ENCODE data around the gene PRDM11. TPM values are rescaled to one million over a fixed set of nuclear protein-coding genes. Genes with fewer than 3 reads are reported as not detected.

Gene PRDM11
- total and polyA plus RNA-seq, 2 donors from 2014 or later = 2.9 to 22.5 TPM

GRCh38 chr11:45171550-45171949 lies 25.1 kb downstream of the PRDM11 start:
- intact Hi-C loops (cut with DNase I) = no loop called here
- no peak for FAIRE-seq
- no peaks in the 10 kb centered on the region for H3K27me3 ChIP-seq (ENCODE audit: control insufficient read depth, insufficient read depth, low read length)
- no peak for TF ChIP-seq CTCF (IDR thresholded peaks at IDR 0.05; ENCODE audit: borderline replicate concordance, extremely low read depth, insufficient read depth)
- H3K9ac ChIP-seq (ENCODE audit: low read length in 3 of 3) = no peak overlapping the region
- H3K4me1 ChIP-seq (ENCODE audit: control insufficient read depth in 2 of 3, insufficient read depth in 2 of 3, low read depth in 1 of 3, low read length in 3 of 3) = peaks cover 0 to 11% (median 0%) of the 10 kb centered on the region in 3 donors
- no peak overlapping the region for H3K4me3 ChIP-seq (ENCODE audit: low read length in 3 of 3)
- no peaks in the 10 kb centered on the region for H3K9me3 ChIP-seq (ENCODE audit: control insufficient read depth in 2 of 3, insufficient read depth in 1 of 3, low read length in 3 of 3)
- no peak for DNase-seq
- no peak overlapping the region for H3K27ac ChIP-seq (ENCODE audit: low read depth in 2 of 2, low read length in 2 of 2)
- no peaks in the 10 kb centered on the region for H3K36me3 ChIP-seq (ENCODE audit: control insufficient read depth in 2 of 3, insufficient read depth in 3 of 3, low read length in 3 of 3)

GRCh38 chr11:45173064-45173463 lies 26.6 kb downstream of the PRDM11 start:
- peaks cover 0 to 11% (median 0%) of the 10 kb centered on the region in 3 donors for H3K4me1 ChIP-seq (ENCODE audit: control insufficient read depth in 2 of 3, insufficient read depth in 2 of 3, low read depth in 1 of 3, low read length in 3 of 3)
- no peak overlapping the region for H3K9ac ChIP-seq (ENCODE audit: low read length in 3 of 3)
- H3K27ac ChIP-seq (ENCODE audit: low read depth in 2 of 2, low read length in 2 of 2) = no peak overlapping the region
- no peaks in the 10 kb centered on the region for H3K9me3 ChIP-seq (ENCODE audit: control insufficient read depth in 2 of 3, insufficient read depth in 1 of 3, low read length in 3 of 3)
- DNase-seq (no peak), FAIRE-seq (no peak)
- no peak overlapping the region for H3K4me3 ChIP-seq (ENCODE audit: low read length in 3 of 3)
- H3K36me3 ChIP-seq (ENCODE audit: control insufficient read depth in 2 of 3, insufficient read depth in 3 of 3, low read length in 3 of 3) = no peaks in the 10 kb centered on the region
- intact Hi-C loops (cut with DNase I) = no loop called here
- TF ChIP-seq CTCF (IDR thresholded peaks at IDR 0.05; ENCODE audit: borderline replicate concordance, extremely low read depth, insufficient read depth) = no peak
- H3K27me3 ChIP-seq (ENCODE audit: control insufficient read depth, insufficient read depth, low read length) = no peaks in the 10 kb centered on the region

- no peak for TF ChIP-seq CTCF (IDR thresholded peaks at IDR 0.05; ENCODE audit: borderline replicate concordance, extremely low read depth, insufficient read depth)
- FAIRE-seq = no peak
- no peaks in the 10 kb centered on the region for H3K27me3 ChIP-seq (ENCODE audit: control insufficient read depth, insufficient read depth, low read length)
These were observed 27.9 kb downstream of the PRDM11 start for GRCh38 chr11:45174168-45174835.

More at GRCh38 chr11:45174168-45174835, 27.9 kb downstream of the PRDM11 start:
- Histone ChIP-seq H3K4me3 (ENCODE audit: low read length in 3 of 3) (no peak overlapping the region), H3K27ac (ENCODE audit: low read depth in 2 of 2, low read length in 2 of 2) (no peak overlapping the region), H3K9ac (ENCODE audit: low read length in 3 of 3) (no peak overlapping the region), H3K9me3 (ENCODE audit: control insufficient read depth in 2 of 3, insufficient read depth in 1 of 3, low read length in 3 of 3) (no peaks in the 10 kb centered on the region), H3K36me3 (ENCODE audit: control insufficient read depth in 2 of 3, insufficient read depth in 3 of 3, low read length in 3 of 3) (no peaks in the 10 kb centered on the region), H3K4me1 (ENCODE audit: control insufficient read depth in 2 of 3, insufficient read depth in 2 of 3, low read depth in 1 of 3, low read length in 3 of 3) (peaks cover 0 to 11% (median 0%) of the 10 kb centered on the region in 3 donors)
- intact Hi-C loops (cut with DNase I) = no loop called here
- DNase-seq = no peak
